ENCODE measurements around the gene LRP1B.

Gene LRP1B

GRCh38 chr2:140529706-140530105, 1601.1 kb downstream of the LRP1B start:
- H4K20me1 ChIP-seq (ENCODE audit: control insufficient read depth, insufficient read depth, low read depth, low read length): no peaks in the 10 kb centered on the region
- H3K4me3 ChIP-seq (ENCODE audit: low read length): no peak overlapping the region
- no peaks in the 10 kb centered on the region for H3K9me3 ChIP-seq (ENCODE audit: control insufficient read depth, insufficient read depth, low read length)
- H3K4me1 ChIP-seq (ENCODE audit: control insufficient read depth, low read length): no peaks in the 10 kb centered on the region
- H3K79me2 ChIP-seq (ENCODE audit: control insufficient read depth, low read length): no peaks in the 10 kb centered on the region
- H3K9me2 ChIP-seq (replicated peaks; ENCODE audit: control insufficient read depth, low read length): no peaks in the 10 kb centered on the region
- no peaks in the 10 kb centered on the region for H3K36me3 ChIP-seq (ENCODE audit: control insufficient read depth, low read length)
- H3K27me3 ChIP-seq (ENCODE audit: control insufficient read depth, low read length): no peaks in the 10 kb centered on the region
- no peak overlapping the region for H3K4me2 ChIP-seq (ENCODE audit: low read length)
- TF ChIP-seq CTCF (IDR thresholded peaks at IDR 0.05; ENCODE audit: low read depth, low read length, poor library complexity, severe bottlenecking) (no peak), EZH2phosphoT487 (IDR thresholded peaks at IDR 0.05; ENCODE audit: borderline replicate concordance, low read length) (no peak)
- no peaks in the 10 kb centered on the region for H3F3A ChIP-seq (ENCODE audit: control insufficient read depth, insufficient read depth)
- no peak overlapping the region for H3K27ac ChIP-seq (ENCODE audit: low read depth, low read length)

GRCh38 chr2:140528982-140529381, 1601.8 kb downstream of the LRP1B start:
- H3K79me2 ChIP-seq (ENCODE audit: control insufficient read depth, low read length): no peaks in the 10 kb centered on the region
- H4K20me1 ChIP-seq (ENCODE audit: control insufficient read depth, insufficient read depth, low read depth, low read length): no peaks in the 10 kb centered on the region
- TF ChIP-seq EZH2phosphoT487 (IDR thresholded peaks at IDR 0.05; ENCODE audit: borderline replicate concordance, low read length) (no peak), CTCF (IDR thresholded peaks at IDR 0.05; ENCODE audit: low read depth, low read length, poor library complexity, severe bottlenecking) (no peak)
- H3K9me3 ChIP-seq (ENCODE audit: control insufficient read depth, insufficient read depth, low read length): no peaks in the 10 kb centered on the region
- no peak overlapping the region for H3K27ac ChIP-seq (ENCODE audit: low read depth, low read length)
- H3K4me2 ChIP-seq (ENCODE audit: low read length): no peak overlapping the region
- H3K36me3 ChIP-seq (ENCODE audit: control insufficient read depth, low read length): no peaks in the 10 kb centered on the region
- H3K9me2 ChIP-seq (replicated peaks; ENCODE audit: control insufficient read depth, low read length): no peaks in the 10 kb centered on the region
- no peak overlapping the region for H3K4me3 ChIP-seq (ENCODE audit: low read length)
- no peaks in the 10 kb centered on the region for H3K27me3 ChIP-seq (ENCODE audit: control insufficient read depth, low read length)
- no peaks in the 10 kb centered on the region for H3F3A ChIP-seq (ENCODE audit: control insufficient read depth, insufficient read depth)
- no peaks in the 10 kb centered on the region for H3K4me1 ChIP-seq (ENCODE audit: control insufficient read depth, low read length)

GRCh38 chr2:140526575-140526974, 1604.2 kb downstream of the LRP1B start:
- no peaks in the 10 kb centered on the region for H3K36me3 ChIP-seq (ENCODE audit: control insufficient read depth, low read length)
- no peaks in the 10 kb centered on the region for H3K9me3 ChIP-seq (ENCODE audit: control insufficient read depth, insufficient read depth, low read length)
- H3F3A ChIP-seq (ENCODE audit: control insufficient read depth, insufficient read depth): no peaks in the 10 kb centered on the region
- H3K9me2 ChIP-seq (replicated peaks; ENCODE audit: control insufficient read depth, low read length): no peaks in the 10 kb centered on the region
- H3K79me2 ChIP-seq (ENCODE audit: control insufficient read depth, low read length): no peaks in the 10 kb centered on the region
- no peak for TF ChIP-seq CTCF (IDR thresholded peaks at IDR 0.05; ENCODE audit: low read depth, low read length, poor library complexity, severe bottlenecking)
- no peak for TF ChIP-seq EZH2phosphoT487 (IDR thresholded peaks at IDR 0.05; ENCODE audit: borderline replicate concordance, low read length)
- no peak overlapping the region for H3K4me3 ChIP-seq (ENCODE audit: low read length)
- H3K27ac ChIP-seq (ENCODE audit: low read depth, low read length): no peak overlapping the region
- H3K4me2 ChIP-seq (ENCODE audit: low read length): no peak overlapping the region
- no peaks in the 10 kb centered on the region for H4K20me1 ChIP-seq (ENCODE audit: control insufficient read depth, insufficient read depth, low read depth, low read length)
- H3K4me1 ChIP-seq (ENCODE audit: control insufficient read depth, low read length): no peaks in the 10 kb centered on the region
- no peaks in the 10 kb centered on the region for H3K27me3 ChIP-seq (ENCODE audit: control insufficient read depth, low read length)

- no peaks in the 10 kb centered on the region for H3K9me2 ChIP-seq (replicated peaks; ENCODE audit: control insufficient read depth, low read length)
- H3K36me3 ChIP-seq (ENCODE audit: control insufficient read depth, low read length): no peaks in the 10 kb centered on the region
- TF ChIP-seq EZH2phosphoT487 (IDR thresholded peaks at IDR 0.05; ENCODE audit: borderline replicate concordance, low read length) (no peak), CTCF (IDR thresholded peaks at IDR 0.05; ENCODE audit: low read depth, low read length, poor library complexity, severe bottlenecking) (no peak)
- no peaks in the 10 kb centered on the region for H3K4me1 ChIP-seq (ENCODE audit: control insufficient read depth, low read length)
- no peaks in the 10 kb centered on the region for H3K9me3 ChIP-seq (ENCODE audit: control insufficient read depth, insufficient read depth, low read length)
- H3K4me2 ChIP-seq (ENCODE audit: low read length): no peak overlapping the region
- no peak overlapping the region for H3K27ac ChIP-seq (ENCODE audit: low read depth, low read length)
- no peaks in the 10 kb centered on the region for H3F3A ChIP-seq (ENCODE audit: control insufficient read depth, insufficient read depth)
- H3K27me3 ChIP-seq (ENCODE audit: control insufficient read depth, low read length): no peaks in the 10 kb centered on the region
- no peak overlapping the region for H3K4me3 ChIP-seq (ENCODE audit: low read length)
- H3K79me2 ChIP-seq (ENCODE audit: control insufficient read depth, low read length): no peaks in the 10 kb centered on the region
- H4K20me1 ChIP-seq (ENCODE audit: control insufficient read depth, insufficient read depth, low read depth, low read length): no peaks in the 10 kb centered on the region
Measured at GRCh38 chr2:140512106-140512505, 1618.7 kb downstream of the LRP1B start.
